Measurements from ENCODE around the gene TMCC1. TPM values are rescaled to one million over a fixed set of nuclear protein-coding genes. Genes with fewer than 3 reads are reported as not detected.

TMCC1 gene
- total RNA-seq, 1 experiment from 2014 or later, result 11.1 TPM

DNA sequence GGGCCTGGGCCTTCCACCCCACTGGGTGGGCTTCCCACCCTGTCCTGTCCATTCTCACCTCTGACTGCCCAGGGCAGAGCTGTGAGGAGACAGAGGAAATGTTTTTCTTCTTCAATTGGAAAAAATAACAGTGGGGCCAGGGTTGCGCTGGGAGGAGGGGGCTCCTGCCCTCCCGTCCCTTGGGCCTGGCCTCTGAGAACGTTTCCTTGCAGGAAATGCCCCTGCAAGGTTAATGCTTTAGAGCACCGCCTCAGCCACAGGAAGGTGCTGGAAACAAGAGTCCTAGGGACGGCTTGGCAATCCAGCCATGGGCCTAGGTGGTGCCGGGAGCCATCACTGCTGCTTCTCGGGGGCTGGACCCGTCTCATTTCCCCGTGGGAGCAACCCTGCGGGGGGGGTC is 283.2 kb downstream of the TMCC1 start:
- DNase-seq (ENCODE audit: low spot score), result no peak

DNA sequence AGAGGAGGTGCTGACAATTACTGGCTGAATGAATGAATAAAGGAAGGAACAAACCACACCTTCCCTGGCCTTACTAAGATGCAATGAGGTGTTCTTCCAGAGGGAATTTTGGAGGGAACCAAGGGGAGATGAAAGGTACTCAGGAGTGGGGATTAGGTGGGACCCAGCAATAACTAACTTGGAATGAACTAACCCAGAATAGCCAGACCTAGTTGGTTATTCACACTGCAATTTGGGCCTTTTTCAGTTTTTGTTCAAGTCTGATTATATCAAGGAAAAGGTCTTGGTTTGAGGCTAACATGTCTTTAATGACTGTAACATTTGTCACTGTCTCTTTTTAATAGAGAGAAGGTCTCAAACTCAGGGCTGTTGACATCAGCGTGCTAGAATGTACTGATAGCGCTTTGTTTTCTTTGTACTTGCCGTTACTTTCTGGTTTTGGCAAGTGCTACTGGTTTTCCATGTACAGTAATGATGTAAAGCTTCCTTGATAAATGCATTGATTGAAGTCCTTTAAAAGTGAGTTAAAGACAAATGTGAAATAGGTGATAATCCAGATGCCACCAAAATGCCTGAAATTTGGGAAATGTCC is 283.8 kb downstream of the TMCC1 start:
- DNase-seq (ENCODE audit: low spot score), result no peak

DNA sequence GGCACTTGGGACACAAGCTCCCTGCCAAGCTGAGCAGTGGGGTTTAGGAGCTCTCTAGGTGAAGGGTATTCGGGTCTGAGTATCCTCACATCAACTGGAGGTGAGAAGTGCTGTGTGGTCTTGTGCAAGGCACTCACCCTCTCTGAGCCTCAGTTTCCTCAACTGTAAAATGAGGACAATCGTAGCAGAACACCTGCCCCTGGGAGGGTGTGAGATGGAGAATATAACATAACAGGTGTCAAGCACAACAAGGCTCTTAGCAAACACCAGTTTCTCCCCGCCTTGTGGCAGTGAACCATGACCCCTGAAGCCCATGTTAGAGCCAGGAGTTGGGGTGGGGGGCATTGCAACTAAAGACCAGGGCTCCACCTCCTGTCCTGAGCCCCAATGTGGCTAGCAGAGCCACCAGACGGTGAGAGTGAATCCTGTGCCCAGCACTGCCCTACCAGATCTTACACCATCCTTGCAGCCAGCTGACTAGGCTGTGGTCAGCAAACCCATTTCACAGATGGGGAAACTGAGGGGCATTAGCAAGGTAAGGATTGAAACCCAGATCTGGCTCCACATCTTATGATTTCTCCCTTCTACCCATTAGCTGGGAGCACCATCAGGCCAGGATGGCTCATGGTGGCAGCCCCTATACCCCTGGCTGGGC is 284.4 kb downstream of the TMCC1 start:
- no peak for DNase-seq (ENCODE audit: low spot score)

DNA sequence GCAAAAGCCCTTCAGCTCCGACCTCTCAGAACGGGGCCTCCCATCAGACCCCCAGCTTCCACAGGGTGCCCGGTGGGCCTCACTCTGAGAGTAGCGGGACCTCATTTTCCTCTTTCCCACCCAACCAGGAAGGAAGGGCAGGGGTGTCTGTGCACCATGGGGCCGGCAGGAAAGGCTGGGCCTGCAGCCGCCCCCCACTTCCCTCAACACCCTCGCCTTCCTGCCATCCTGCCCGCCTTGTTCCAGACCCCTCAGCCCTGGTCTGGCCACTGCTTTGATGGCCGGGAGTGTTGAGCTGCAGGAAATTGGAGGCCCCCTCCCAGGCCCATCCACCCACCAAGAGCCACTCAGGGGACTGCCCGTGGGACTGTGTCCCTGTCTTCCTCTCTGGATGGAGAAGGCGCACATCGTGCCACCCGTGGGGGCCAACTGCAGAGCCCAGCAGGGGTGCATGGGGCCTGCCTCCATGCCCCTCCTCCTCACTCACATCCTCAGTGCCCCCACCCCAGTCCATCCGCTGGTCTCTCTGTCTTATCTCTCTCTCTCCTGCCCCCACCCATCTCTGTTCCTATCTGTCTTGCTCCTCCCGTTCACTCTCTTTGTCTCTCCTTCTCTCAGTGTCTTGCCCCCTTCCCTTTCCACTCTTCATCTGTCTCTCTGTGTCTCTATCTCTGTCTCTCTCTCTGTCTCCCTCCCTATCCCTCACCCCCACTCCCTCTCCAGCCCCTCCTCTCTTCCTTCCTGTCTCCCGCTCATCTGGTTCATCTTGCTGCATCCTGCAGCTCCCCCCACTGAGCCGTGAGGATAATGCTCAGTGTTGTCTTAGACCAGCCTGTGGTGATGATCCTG is 285.2 kb downstream of the TMCC1 start:
- DNase-seq (ENCODE audit: low spot score), result peak; percentile 38

DNA sequence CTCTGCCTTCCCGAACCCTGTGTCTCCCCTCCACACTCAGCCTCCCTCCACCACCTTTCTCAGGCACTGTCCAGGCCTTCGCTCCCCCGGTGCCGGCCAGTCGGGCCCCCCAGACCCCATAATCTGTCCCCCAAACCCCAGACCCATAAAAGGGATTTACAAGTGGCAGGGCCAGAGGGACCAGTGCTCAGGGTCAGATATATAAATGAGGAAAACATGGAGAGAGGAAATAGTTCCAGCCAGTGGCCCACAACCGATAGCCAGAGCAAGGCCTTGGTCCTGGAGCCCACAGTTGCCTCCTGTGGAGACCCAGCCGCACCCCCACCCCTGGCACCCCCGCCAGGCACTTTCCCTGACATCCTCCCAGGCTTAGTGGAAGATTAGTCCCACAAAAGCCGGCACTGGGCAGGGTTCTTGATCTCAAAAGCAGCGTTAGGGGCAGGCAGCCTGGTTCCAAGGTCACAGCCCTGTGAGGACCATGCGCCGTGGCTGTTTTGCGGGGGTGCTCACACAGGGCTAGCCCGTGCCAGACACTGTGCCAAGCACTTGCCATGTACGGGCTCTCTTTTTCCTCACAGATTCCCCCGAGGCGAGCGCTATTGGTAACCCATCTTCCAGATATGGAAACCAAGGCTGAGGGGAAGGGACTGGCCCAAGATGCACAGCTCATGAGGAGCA is 286.0 kb downstream of the TMCC1 start:
- DNase-seq (ENCODE audit: low spot score), result no peak

DNA sequence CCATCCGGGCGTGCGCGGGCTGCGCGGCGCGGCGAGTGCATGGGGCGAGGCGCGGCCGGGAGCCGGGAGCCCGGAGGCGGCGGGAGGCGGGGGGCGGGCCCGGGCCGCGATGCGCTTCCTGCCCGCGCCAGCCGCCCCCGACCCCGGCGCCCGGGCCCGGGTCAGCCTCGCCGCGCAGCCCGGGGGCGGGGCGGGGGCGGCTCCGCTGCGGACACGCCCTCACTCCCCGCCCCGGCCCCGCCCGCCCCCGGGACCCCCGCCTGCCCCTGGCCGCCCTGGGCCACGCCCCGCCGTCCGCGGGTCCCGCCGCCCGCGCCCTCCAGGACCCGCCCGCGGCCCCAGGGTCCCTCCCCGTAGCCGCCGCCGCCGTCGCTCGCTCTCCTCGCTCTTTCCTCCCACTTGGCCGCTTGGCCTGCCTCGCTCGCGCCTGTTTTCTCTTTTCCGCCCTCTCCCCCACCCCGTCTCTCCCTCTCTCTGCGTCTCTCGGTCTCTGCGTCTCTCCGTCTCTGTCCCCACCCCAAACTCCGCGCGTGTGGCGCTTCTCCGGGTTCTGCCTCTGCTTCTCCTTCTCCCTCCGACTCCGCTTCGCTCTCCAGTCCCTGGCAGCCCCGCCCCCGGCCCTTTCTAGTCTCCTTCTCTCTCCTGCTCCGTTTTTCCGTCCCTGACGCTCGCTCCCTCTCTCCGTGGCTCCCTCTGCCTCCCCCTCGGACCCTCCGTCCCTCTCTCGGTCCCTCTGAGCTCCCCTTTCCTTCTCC is 286.7 kb downstream of the TMCC1 start, which contains the start of gene PLXND1:
Gene PLXND1 (minus strand): TSS at position 41 of the 755 bp plus-strand sequence. CDS start 37 bp downstream, at position 4.
- DNase-seq (ENCODE audit: low spot score), result peak; percentile 33

DNA sequence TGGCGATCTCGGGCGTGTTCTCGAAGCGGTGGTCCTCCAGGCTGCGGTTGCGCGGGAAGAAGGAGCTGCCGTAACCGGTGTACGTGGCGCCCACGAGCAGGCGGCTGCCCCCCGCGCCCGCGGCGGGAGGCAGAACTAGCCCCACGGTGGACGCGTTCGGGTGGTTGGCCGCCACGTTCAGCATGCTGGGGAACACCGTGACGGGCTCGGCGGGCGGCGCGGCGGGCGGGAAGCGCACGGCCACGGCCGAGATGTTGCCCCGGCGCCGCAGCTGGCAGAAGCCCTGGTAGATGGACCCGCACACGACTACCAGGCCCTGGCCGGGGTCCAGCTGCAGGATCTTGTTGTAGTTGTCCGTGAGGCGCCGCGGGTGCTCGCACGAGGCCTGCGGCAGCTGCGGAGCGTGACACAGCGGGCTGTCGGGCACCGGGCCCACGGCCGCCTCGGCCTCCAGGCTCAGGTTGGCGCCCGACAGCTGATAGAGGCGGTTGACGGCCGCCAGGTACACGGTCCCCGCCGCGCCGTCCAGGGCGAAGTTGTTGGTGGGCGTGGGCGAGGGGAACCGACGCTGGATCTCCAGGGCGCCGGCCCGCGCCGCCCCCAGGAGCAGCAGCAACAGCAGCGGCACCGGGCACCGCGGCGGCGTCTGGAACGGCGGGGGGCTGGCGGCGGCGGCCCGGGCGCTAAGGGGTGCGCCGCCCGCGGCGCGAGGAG is 287.4 kb downstream of the TMCC1 start:
- DNase-seq (ENCODE audit: low spot score), result no peak

DNA sequence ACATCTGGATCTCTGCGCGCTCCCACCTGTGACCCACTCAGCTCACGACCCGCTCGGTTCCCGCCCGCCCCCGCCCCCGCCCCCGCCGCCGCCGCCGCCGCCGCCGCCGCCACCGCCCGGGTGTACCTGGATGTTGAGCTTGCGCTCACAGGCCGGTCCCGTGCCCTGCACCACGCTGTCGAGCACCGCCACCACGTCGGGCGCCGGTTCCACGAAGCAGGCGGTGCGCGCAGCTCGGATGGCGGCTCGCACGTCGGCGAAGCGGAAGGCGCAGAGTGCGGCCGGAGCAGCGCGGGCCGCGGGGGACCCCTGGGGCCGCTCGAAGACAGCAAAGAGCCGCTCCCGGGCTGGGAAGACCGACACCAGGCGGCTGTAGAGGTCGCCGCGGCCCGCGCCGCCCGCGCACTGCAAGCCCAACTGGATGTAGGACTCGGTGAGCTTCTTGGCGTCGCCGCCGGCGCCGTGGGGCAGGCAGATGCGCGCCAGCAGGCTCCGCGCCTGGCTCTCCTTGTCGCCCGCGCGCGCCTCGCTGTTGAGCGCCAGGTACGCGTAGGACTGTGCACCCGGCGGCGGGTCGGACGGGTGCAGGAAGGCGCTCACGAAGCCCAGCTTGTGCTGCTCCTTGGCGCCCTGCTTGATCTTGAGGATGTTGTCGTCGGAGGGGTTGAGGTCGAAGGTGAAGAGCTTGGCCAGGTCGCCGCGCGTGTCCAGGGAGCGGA is 288.1 kb downstream of the TMCC1 start:
- no peak for DNase-seq (ENCODE audit: low spot score)

DNA sequence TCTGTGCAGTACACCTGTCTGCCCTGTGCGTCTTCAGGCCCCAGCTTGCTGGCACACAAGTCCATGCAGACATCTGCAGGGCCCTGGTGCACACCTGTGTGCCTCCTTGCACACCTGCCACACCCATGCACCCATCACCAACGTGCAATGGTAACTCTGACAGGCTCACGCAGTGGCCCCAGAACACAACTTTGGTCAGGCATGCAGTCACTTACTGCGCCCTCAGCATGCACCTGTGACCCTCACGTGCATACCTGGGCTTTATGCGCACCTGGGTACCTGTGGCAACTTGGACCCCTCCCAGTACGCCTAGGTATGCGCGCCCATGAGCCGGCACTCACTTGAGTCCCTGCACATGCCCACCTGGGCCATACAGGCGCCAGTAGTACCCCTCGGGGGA is 288.7 kb downstream of the TMCC1 start:
- DNase-seq (ENCODE audit: low spot score), result no peak

DNA sequence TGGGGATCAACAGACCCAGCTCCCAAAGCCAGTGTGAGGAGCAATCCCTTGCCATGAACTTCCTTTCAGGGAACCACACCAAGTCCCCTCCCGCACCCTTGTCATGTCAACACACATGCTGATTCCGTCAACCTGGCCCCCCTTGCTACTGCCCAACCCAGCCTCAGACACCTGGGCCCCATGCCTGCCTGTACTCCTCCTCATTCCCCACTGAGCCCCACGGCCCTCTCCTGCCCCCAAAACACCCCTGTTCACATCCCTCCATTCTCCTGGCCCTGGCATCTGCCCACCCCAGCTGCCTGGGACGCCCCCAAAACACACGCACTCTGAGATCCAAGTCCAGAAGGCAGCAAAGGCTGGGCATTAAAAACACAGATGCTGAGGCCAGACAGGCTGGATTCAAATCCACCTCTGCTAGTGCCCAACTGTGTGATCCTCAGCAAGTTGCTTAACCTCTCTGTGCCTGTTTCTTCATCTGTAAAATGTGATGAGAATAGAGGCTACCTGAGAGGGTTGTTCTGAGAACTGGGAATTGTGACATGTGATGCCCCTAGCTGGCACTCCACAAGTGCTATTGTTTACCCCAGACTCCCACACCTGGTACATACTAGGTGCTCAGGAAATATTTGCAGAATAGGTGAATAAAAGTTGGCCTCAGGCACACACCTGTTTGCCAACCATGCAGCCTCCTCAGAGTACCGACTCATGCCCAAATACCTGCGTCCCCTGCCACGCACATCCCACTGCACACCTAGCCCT is 289.3 kb downstream of the TMCC1 start:
- DNase-seq (ENCODE audit: low spot score), result no peak

DNA sequence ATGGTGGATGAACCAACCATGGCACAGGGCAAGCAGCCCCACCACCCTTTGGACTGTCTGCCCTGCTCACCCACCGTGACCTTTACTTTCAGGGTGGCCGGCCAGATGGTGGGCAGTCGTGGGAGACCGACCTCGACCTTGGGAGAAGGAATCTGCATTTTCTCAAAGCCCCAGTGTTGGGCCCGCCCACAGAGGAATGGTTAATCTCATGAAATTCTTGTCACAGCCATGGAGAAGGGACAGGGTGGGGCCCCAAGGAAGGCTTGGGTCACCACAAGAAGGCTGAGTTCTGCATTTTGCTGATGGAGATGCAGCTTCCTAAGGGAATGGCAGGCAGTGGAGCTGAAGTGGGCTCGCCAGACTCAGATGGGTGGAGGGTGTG is 290.0 kb downstream of the TMCC1 start:
- no peak for DNase-seq (ENCODE audit: low spot score)

DNA sequence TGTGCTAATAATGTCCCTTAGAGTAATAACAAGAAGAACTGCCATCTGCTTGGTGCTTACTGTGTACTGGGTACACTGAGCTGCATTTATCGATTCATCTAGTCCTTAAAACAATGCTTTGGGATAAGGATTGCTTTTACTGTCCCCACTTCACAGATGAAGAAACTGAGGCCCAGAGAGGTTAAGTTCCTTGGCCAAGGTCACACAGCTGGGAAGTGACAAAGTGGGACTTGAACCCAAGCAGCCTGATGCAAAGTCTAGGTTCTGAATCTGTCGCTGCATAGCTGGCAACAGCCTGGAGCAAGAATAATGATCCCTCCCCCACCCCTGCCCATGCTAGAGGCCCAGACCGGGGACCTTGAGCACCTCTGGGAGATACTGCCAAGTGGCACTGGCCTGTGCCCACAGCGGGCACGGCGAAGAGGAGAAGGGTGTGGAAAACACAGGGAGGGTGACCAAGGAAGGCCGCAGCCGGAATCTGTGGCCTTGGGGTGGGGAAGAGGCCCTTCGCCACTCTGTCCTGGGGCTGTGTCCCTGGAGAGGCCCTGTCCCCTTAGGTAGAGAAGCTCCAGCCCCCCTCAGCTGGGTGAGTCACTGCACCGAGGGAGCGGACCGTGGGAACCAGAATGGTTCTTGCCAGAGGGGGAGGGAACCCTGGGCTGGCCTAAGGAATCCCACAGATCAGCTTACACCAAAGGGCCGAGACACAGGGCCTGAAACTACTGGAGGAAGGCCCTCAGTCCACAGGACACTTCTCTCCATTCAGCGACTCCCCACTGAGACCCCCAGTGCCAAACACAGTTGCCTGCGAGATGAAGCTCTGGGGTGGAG is 290.6 kb downstream of the TMCC1 start:
- peak; percentile 93 for DNase-seq (ENCODE audit: low spot score)

DNA sequence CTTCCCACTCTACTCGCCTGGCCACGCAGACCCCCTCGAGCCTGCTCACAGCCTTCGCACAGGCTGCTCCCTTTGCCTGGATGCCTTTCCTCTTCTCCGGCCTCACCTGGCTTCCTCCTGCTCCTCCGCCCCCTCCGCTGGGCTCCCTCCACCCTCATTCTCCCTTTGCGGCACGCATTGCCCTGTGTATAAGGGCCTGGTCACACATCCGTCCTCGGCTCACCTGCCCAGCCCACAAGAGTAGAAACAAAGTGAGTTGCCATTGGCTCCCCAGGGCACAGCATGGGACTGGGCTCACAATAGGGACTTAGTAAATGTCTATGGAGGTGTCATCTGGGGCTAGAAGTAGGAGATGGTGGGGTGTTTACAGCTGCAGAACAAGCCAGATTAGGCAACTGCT is 291.2 kb downstream of the TMCC1 start:
- no peak for DNase-seq (ENCODE audit: low spot score)

DNA sequence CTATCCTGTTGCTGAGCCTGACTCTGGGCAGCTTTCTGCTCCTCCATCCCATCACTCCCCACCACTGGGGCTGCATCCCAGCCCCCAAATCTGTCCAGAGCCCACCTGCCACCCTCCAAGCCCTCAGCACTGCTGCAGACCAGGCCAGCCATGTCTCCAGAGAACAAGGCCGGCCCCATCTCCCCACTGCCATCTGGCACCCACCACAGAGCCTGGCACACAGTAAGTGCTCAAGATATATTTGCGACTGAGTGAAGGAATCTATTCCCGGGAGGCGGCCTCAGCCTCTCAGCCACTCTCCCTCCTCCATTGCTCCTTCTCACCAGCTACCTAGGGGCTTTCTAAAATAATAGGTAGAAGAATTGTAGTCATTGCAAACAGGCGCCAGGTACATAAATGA is 291.8 kb downstream of the TMCC1 start:
- DNase-seq (ENCODE audit: low spot score), result no peak

DNA sequence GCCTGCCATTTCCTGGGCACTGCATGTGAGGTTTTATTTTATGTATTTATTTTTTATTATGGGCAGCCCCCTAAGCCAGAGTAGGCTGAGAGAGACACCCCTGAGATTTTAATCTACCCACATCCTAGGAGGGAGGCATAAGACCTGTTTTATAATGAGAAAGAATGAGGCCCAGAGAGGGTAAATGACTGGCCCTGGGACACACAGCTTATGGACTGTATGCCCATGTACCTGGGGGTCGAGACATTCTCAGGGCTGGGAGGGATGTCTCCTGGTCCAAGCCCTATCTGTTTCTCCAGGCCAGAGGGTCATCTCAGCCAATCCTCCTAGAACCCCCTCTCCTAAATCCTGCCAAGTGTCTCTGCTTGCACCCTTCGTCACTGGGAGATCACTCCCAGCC is 293.2 kb downstream of the TMCC1 start:
- no peak for DNase-seq (ENCODE audit: low spot score)

DNA sequence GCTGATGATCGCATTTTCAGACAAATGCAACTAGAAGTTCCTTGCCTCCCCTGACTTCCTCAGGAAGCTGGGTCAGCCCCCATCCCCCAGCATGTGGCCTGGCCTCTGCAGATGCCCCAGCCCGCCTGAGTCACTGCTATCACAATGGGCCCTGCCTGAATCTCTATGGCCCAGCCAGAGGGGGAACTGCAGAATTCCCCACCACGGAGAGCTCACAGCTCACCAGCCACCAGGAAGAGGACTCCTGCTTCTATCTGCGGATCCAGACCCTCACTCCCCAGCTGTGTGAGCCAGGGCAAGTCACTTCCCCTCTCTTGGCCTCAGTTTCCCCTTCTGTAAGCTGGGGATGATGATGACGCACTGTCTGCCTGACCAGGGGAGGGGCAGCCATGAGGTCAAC is 293.9 kb downstream of the TMCC1 start:
- DNase-seq (ENCODE audit: low spot score), result peak; percentile 52

DNA sequence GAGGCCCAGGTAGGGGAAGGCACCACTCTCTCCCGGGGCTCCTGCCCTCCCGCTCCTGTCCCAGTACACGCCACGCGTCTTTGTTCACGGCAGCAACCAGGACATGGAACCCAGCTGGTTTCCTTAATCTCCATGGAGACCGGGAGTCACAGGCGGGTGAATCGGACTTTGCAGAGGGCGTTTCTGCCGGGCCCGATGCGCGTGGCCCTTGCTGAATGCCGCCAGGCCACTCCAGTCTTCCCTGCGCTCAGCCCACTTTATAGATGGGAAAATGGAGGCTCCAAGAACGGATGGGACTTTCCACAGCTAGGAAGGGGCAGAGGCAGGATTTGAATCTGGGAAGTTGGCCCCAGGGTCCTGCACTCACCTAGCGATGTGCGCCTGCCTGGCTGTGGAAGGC is 294.4 kb downstream of the TMCC1 start:
- DNase-seq (ENCODE audit: low spot score), result no peak

DNA sequence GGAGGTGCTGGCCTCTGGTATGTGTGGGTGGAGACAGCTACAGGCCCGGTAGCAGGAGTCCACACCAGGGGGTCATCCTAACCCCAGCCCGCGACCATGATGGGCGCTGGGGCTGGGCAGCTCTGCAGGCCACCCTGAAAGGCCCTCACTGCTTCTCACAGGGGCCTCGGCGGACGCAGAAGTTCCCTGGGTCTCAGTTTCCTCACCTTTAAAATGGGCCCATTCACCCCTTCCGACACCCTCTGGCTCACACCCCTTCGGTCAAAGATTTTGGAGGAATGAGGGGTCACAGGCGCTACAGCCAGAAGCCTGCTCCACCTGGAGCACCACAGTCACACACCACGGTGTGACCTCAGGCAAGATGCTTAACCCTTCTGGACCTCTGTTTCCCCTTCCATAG is 295.0 kb downstream of the TMCC1 start:
- no peak for DNase-seq (ENCODE audit: low spot score)

DNA sequence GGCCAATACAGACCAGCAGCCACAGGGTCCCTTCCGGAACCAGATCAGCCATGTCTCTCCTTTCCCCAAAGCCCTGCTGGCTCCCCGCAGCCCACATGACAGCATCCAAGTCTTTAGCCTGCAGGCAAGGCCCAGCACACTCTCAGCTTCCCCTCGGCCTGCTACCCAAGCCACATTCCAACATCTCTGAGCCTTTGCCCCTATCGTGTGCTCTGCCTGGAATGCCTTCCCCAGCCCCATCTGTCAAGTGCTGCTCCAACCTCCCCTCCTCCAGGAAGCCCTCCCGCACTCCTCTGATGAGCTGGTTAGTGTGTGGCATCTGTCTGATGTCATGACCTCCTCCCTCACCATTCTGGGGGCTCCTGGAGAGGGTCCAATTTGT is 295.5 kb downstream of the TMCC1 start:
- no peak for DNase-seq (ENCODE audit: low spot score)
